K562 (cell line): ENCODE results near the gene GPC2. TPM values are rescaled to one million over a fixed set of nuclear protein-coding genes. Genes with fewer than 3 reads are reported as not detected.

Experiments used
- CUX1 ChIP-seq: fragments of 200-800 bp; sonication (Bioruptor generic); IDR thresholded peaks from 2 replicates; pipeline ENCODE4 v1.6.1; 2016; ENCODE audit warnings: missing genetic modification characterization, missing compliant biosample characterization
- E2F8 ChIP-seq: fragments of 450-650 bp; IDR thresholded peaks from 2 replicates; pipeline ENCODE4 v1.7.1; 2018; ENCODE audit warnings: mild to moderate bottlenecking, low read depth; ENCODE audit not compliant: partially characterized antibody
- GABPB2 ChIP-seq: fragments of 250-450 bp; sonication (Bioruptor Pico); conservative IDR thresholded peaks from 2 replicates; pipeline ENCODE4 v1.5.1; 2021; ENCODE audit warnings: mild to moderate bottlenecking
- GTF2E2 ChIP-seq: fragments of 200-800 bp; sonication (Bioruptor generic); IDR thresholded peaks from 2 replicates; pipeline ENCODE4 v1.6.1; 2016; ENCODE audit warnings: missing genetic modification characterization, missing compliant biosample characterization
- IFI16 ChIP-seq: fragments of 250-450 bp; sonication (Bioruptor Pico); IDR thresholded peaks from 2 replicates; pipeline ENCODE4 v2.1.2; 2022; ENCODE audit warnings: mild to moderate bottlenecking, inconsistent platforms
- KLF6 ChIP-seq: fragments of 250-450 bp; sonication (Bioruptor Pico); IDR thresholded peaks from 2 replicates; pipeline ENCODE4 v1.4.0; 2020; ENCODE audit warnings: mild to moderate bottlenecking, moderate library complexity, borderline replicate concordance
- NFYB ChIP-seq: IDR thresholded peaks from 2 replicates; pipeline ENCODE4 v1.6.1; 2011; ENCODE audit warnings: mild to moderate bottlenecking, moderate library complexity; ENCODE audit not compliant: insufficient read length; ENCODE audit errors: extremely low read depth
- PML ChIP-seq: IDR thresholded peaks from 2 replicates; pipeline ENCODE4 v1.6.1; 2012; ENCODE audit warnings: low read length, inconsistent platforms
- SMARCA5 ChIP-seq: fragments of 450-650 bp; IDR thresholded peaks from 2 replicates; pipeline ENCODE4 v1.6.1; 2016
- SNRNP70 ChIP-seq: fragments of 200-400 bp; formaldehyde crosslinking; optimal IDR thresholded peaks from 2 replicates; pipeline ENCODE3; 2017; ENCODE audit warnings: low read depth, low read length
- USF2 ChIP-seq: sonication (generic); formaldehyde crosslinking; IDR thresholded peaks from 2 replicates; pipeline ENCODE4 v1.5.0; 2020; ENCODE audit warnings: missing genetic modification reagents
- YBX1 ChIP-seq: fragments of 450-650 bp; IDR thresholded peaks from 2 replicates; pipeline ENCODE4 v1.7.1; 2016; ENCODE audit warnings: mild to moderate bottlenecking
- ZFP30 ChIP-seq: fragments of 250-450 bp; sonication (Bioruptor Pico); IDR thresholded peaks from 2 replicates; pipeline ENCODE4 v1.8.0; 2022; ENCODE audit warnings: moderate library complexity, mild to moderate bottlenecking, inconsistent platforms, borderline replicate concordance
- ZNF785 ChIP-seq: fragments of 250-450 bp; sonication (Bioruptor Pico); IDR thresholded peaks from 2 replicates; pipeline ENCODE4 v1.4.0; 2020; ENCODE audit warnings: mild to moderate bottlenecking
- polyA plus RNA-seq, 8 experiments: library from polyadenylated mRNA; depleted of rRNA in 4 of 8; stranded (reverse) in 5 of 8; unstranded in 3 of 8; fragments of >200 nt; fragmentation: Nextera tagmentation in 2 of 8; fragmentation: Illumina TruSeq in 1 of 8; extraction: Ambion mirVana in 2 of 8; extraction: Trizol in 1 of 8; gene quantifications; 2 replicates each; pipeline versions ENCODE4 v1.2.1 to v1.2.3, GENCODE V29; 2011 to 2014; ENCODE audit warnings: inconsistent platforms in 1 of 8, missing spikeins in 1 of 8
- total RNA-seq, 7 experiments: library from RNA; depleted of rRNA in 6 of 7; stranded (reverse); fragments of >200 nt in 6 of 7; fragmentation: Illumina TruSeq in 2 of 7; extraction: Trizol in 2 of 7; gene quantifications; 2 replicates each; pipeline versions ENCODE4 v1.2.1 to v1.2.3, GENCODE V29; 2011 to 2021; ENCODE audit warnings: low replicate concordance in 1 of 7

The GPC2 gene
- total and polyA plus RNA-seq, 9 of the 15 experiments (the other 6 are each of a cell fraction or from before 2014, with no cell fraction given): 0.06 to 7.7 (median 1.4) TPM; not detected in 1

- TF ChIP-seq ZFP30: no peak
- TF ChIP-seq PML: no peak
- TF ChIP-seq NFYB: peak; percentile 75
- TF ChIP-seq GABPB2 (CRISPR knock-in tag): no peak
- no peak for TF ChIP-seq ZNF785 (CRISPR knock-in tag)
- no peak for TF ChIP-seq E2F8
- TF ChIP-seq IFI16 (CRISPR knock-in tag): no peak
- no peak for TF ChIP-seq CUX1
- peak; percentile 79 for TF ChIP-seq USF2 (CRISPR knock-in tag)
- TF ChIP-seq SMARCA5: no peak
- TF ChIP-seq KLF6 (CRISPR knock-in tag): no peak
- TF ChIP-seq GTF2E2: no peak
- no peak for TF ChIP-seq SNRNP70
- TF ChIP-seq YBX1: no peak
Observed at GRCh38 chr7:100177045-100178001, at the start of gene GPC2, which contains the start of gene STAG3 (continued).
